Measurements from ENCODE around the gene MYO5C. TPM values are rescaled to one million over a fixed set of nuclear protein-coding genes. Genes with fewer than 3 reads are reported as not detected.
A peak's percentile ranks its signal among the peaks of the same experiment; 100 is the strongest.

The MYO5C gene
- total RNA-seq, 1 donor from 2014 or later, result 4.5 TPM

GRCh38 chr15:52331490-52332240 is 36.1 kb upstream of the MYO5C start:
- no peaks in the 10 kb centered on the region for H3K79me2 ChIP-seq (ENCODE audit: insufficient read depth, low read length)
- H3K27me3 Mint-ChIP-seq (ENCODE audit: low read depth, unreplicated experiment), result no peaks in the 10 kb centered on the region
- no peak overlapping the region for H3K27ac Mint-ChIP-seq (ENCODE audit: unreplicated experiment)
- TF ChIP-seq EZH2 (IDR thresholded peaks at IDR 0.05; ENCODE audit: insufficient read depth, low read length) (no peak), CTCF (IDR thresholded peaks at IDR 0.05; ENCODE audit: insufficient read depth, low read depth, low read length) (peak; percentile 43)
- H3K36me3 ChIP-seq (ENCODE audit: insufficient read depth, low read length), result peaks cover 8% of the 10 kb centered on the region
- no peaks in the 10 kb centered on the region for H4K20me1 ChIP-seq (ENCODE audit: insufficient read depth, low read length)
- no peaks in the 10 kb centered on the region for H3K27me3 ChIP-seq (ENCODE audit: insufficient read depth, low read length)
- no peak overlapping the region for H3K27ac ChIP-seq (ENCODE audit: low read depth, low read length)
- H3K9ac ChIP-seq (ENCODE audit: low read length), result no peak overlapping the region
- H3K4me2 ChIP-seq (ENCODE audit: low read length), result no peak overlapping the region
- H3K4me3 ChIP-seq (ENCODE audit: insufficient read depth, low read depth, low read length), result no peak overlapping the region
- peaks cover 4% of the 10 kb centered on the region for H3K36me3 Mint-ChIP-seq (ENCODE audit: low read depth, unreplicated experiment)
- no peaks in the 10 kb centered on the region for H3K9me3 Mint-ChIP-seq (ENCODE audit: unreplicated experiment)
- peaks cover 19% of the 10 kb centered on the region for H3K4me1 Mint-ChIP-seq (ENCODE audit: low read depth, unreplicated experiment)
- no peak overlapping the region for H2AFZ ChIP-seq (ENCODE audit: low read depth, low read length)
- DNase-seq (ENCODE audit: low read depth), result peak; percentile 48
- no peak overlapping the region for H3K4me3 Mint-ChIP-seq (ENCODE audit: unreplicated experiment)
- peaks cover 6% of the 10 kb centered on the region for H3K4me1 ChIP-seq (ENCODE audit: insufficient read depth, low read length)
- no peaks in the 10 kb centered on the region for H3K9me3 ChIP-seq (ENCODE audit: insufficient read depth, low read depth, low read length)
- peak; percentile 55 for FAIRE-seq

- Histone ChIP-seq H3K4me1 (ENCODE audit: insufficient read depth, low read length) (peaks cover 5% of the 10 kb centered on the region), H4K20me1 (ENCODE audit: insufficient read depth, low read length) (no peaks in the 10 kb centered on the region), H3K4me3 (ENCODE audit: insufficient read depth, low read depth, low read length) (no peak overlapping the region), H3K9ac (ENCODE audit: low read length) (no peak overlapping the region), H2AFZ (ENCODE audit: low read depth, low read length) (no peak overlapping the region), H3K27ac (ENCODE audit: low read depth, low read length) (no peak overlapping the region), H3K4me2 (ENCODE audit: low read length) (no peak overlapping the region), H3K79me2 (ENCODE audit: insufficient read depth, low read length) (no peaks in the 10 kb centered on the region), H3K27me3 (ENCODE audit: insufficient read depth, low read length) (no peaks in the 10 kb centered on the region), H3K9me3 (ENCODE audit: insufficient read depth, low read depth, low read length) (no peaks in the 10 kb centered on the region), H3K36me3 (ENCODE audit: insufficient read depth, low read length) (peaks cover 5% of the 10 kb centered on the region)
- no peaks in the 10 kb centered on the region for H3K27me3 Mint-ChIP-seq (ENCODE audit: low read depth, unreplicated experiment)
- H3K4me1 Mint-ChIP-seq (ENCODE audit: low read depth, unreplicated experiment), result peaks cover 16% of the 10 kb centered on the region
- H3K4me3 Mint-ChIP-seq (ENCODE audit: unreplicated experiment), result no peak overlapping the region
- no peak overlapping the region for H3K27ac Mint-ChIP-seq (ENCODE audit: unreplicated experiment)
- no peaks in the 10 kb centered on the region for H3K9me3 Mint-ChIP-seq (ENCODE audit: unreplicated experiment)
- no peak for FAIRE-seq
- peaks cover 4% of the 10 kb centered on the region for H3K36me3 Mint-ChIP-seq (ENCODE audit: low read depth, unreplicated experiment)
- DNase-seq (ENCODE audit: low read depth), result peak; percentile 23
- TF ChIP-seq CTCF (IDR thresholded peaks at IDR 0.05; ENCODE audit: insufficient read depth, low read depth, low read length) (no peak), EZH2 (IDR thresholded peaks at IDR 0.05; ENCODE audit: insufficient read depth, low read length) (no peak)
These were observed 34.4 kb upstream of the MYO5C start for GRCh38 chr15:52329987-52330386.

DNA sequence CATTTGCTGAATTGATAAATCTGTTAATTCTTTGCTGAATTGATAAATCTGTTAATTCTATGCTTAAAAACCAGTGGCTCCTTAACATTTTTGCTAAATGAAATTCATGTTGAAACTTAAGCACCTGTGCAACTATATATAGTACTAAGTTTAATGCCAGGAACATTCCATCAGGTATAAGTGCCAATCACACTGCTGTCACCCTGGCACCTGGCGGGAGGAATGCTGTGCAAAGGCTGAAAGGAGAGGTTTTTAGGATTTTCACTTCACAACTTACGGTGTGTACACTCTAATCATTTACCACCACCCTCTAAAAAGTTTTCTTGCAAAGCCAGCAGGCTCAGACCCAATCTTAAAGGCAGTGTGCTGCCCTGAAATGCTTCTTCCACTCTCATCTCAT is 33.5 kb upstream of the MYO5C start:
- H3K36me3 Mint-ChIP-seq (ENCODE audit: low read depth, unreplicated experiment), result peaks cover 4% of the 10 kb centered on the region
- H3K9ac ChIP-seq (ENCODE audit: low read length), result no peak overlapping the region
- peaks cover 5% of the 10 kb centered on the region for H3K4me1 ChIP-seq (ENCODE audit: insufficient read depth, low read length)
- no peaks in the 10 kb centered on the region for H3K27me3 ChIP-seq (ENCODE audit: insufficient read depth, low read length)
- H3K79me2 ChIP-seq (ENCODE audit: insufficient read depth, low read length), result no peaks in the 10 kb centered on the region
- no peak for TF ChIP-seq CTCF (IDR thresholded peaks at IDR 0.05; ENCODE audit: insufficient read depth, low read depth, low read length)
- no peak for TF ChIP-seq EZH2 (IDR thresholded peaks at IDR 0.05; ENCODE audit: insufficient read depth, low read length)
- H3K27ac Mint-ChIP-seq (ENCODE audit: unreplicated experiment), result no peak overlapping the region
- no peaks in the 10 kb centered on the region for H3K9me3 Mint-ChIP-seq (ENCODE audit: unreplicated experiment)
- no peaks in the 10 kb centered on the region for H4K20me1 ChIP-seq (ENCODE audit: insufficient read depth, low read length)
- H3K4me1 Mint-ChIP-seq (ENCODE audit: low read depth, unreplicated experiment), result peaks cover 10% of the 10 kb centered on the region
- no peak for DNase-seq (ENCODE audit: low read depth)
- peaks cover 5% of the 10 kb centered on the region for H3K36me3 ChIP-seq (ENCODE audit: insufficient read depth, low read length)
- H3K4me2 ChIP-seq (ENCODE audit: low read length), result no peak overlapping the region
- no peak overlapping the region for H3K4me3 ChIP-seq (ENCODE audit: insufficient read depth, low read depth, low read length)
- no peak for FAIRE-seq
- H2AFZ ChIP-seq (ENCODE audit: low read depth, low read length), result no peak overlapping the region
- no peak overlapping the region for H3K4me3 Mint-ChIP-seq (ENCODE audit: unreplicated experiment)
- H3K27ac ChIP-seq (ENCODE audit: low read depth, low read length), result no peak overlapping the region
- no peaks in the 10 kb centered on the region for H3K9me3 ChIP-seq (ENCODE audit: insufficient read depth, low read depth, low read length)
- no peaks in the 10 kb centered on the region for H3K27me3 Mint-ChIP-seq (ENCODE audit: low read depth, unreplicated experiment)

All from astrocyte (in vitro differentiated cells and primary cell).